DMS 273 (cell line): ENCODE measurements around the gene SYF2.
A peak's percentile ranks its signal among the peaks of the same experiment; 100 is the strongest.
"Not testable (repeated sequence)": the region's sequence is repeated elsewhere in the genome, so short reads cannot be mapped to it uniquely, and the experiment has no call there.

Source experiments
- DNase-seq: peaks from one replicate; lab custom pipeline; 2025; ENCODE audit not compliant: unreplicated experiment; lab: John Stamatoyannopoulos, UW

The SYF2 gene

GRCh38 chr1:25232027-25232865 lies at the start of gene SYF2:
Gene SYF2, minus strand, starts transcription at chr1:25232502. Its CDS starts 35 bp downstream, at chr1:25232467.
- peak; percentile 98 for DNase-seq

- DNase-seq = not testable (repeated sequence)
These were observed 47.4 kb upstream of the SYF2 start for GRCh38 chr1:25279693-25280111.

- not testable (repeated sequence) for DNase-seq
These were observed 46.5 kb upstream of the SYF2 start for GRCh38 chr1:25278790-25279189.

GRCh38 chr1:25278358-25278757 lies 46.1 kb upstream of the SYF2 start:
- DNase-seq = not testable (repeated sequence)

GRCh38 chr1:25277295-25277694 lies 45.0 kb upstream of the SYF2 start:
- DNase-seq = not testable (repeated sequence)

GRCh38 chr1:25275648-25276047 lies 43.3 kb upstream of the SYF2 start:
- not testable (repeated sequence) for DNase-seq

- not testable (repeated sequence) for DNase-seq
These were observed 39.9 kb upstream of the SYF2 start, which contains the start of gene RHD for GRCh38 chr1:25272238-25272637. Gene RHD, plus strand, starts transcription at chr1:25272509. Its CDS starts 39 bp downstream, at chr1:25272548.

GRCh38 chr1:25268143-25268760 lies 36.0 kb upstream of the SYF2 start:
- not testable (repeated sequence) for DNase-seq

GRCh38 chr1:25267288-25268142 lies 35.2 kb upstream of the SYF2 start:
- DNase-seq = peak; percentile 83

GRCh38 chr1:25266554-25267287 lies 34.4 kb upstream of the SYF2 start:
- DNase-seq = not testable (repeated sequence)

GRCh38 chr1:25260336-25260735 lies 28.0 kb upstream of the SYF2 start:
- not testable (repeated sequence) for DNase-seq

GRCh38 chr1:25259813-25260212 lies 27.5 kb upstream of the SYF2 start:
- DNase-seq = not testable (repeated sequence)

GRCh38 chr1:25257196-25257595 lies 24.9 kb upstream of the SYF2 start:
- DNase-seq = no peak

- no peak for DNase-seq
These were observed 24.3 kb upstream of the SYF2 start for GRCh38 chr1:25256578-25256965.

GRCh38 chr1:25255706-25256577 lies 23.6 kb upstream of the SYF2 start:
- DNase-seq = no peak

- DNase-seq = no peak
These were observed 21.6 kb upstream of the SYF2 start for GRCh38 chr1:25253911-25254310.

GRCh38 chr1:25247829-25248754 lies 15.8 kb upstream of the SYF2 start:
- no peak for DNase-seq

GRCh38 chr1:25247024-25247828 lies 14.9 kb upstream of the SYF2 start, which contains the start of gene RSRP1:
Gene RSRP1, minus strand, starts transcription at chr1:25247454. Its CDS starts 491 bp downstream, at chr1:25246963.
- peak; percentile 99 for DNase-seq
